ENCODE results near the gene CSF2RB. TPM values are rescaled to one million over a fixed set of nuclear protein-coding genes. Genes with fewer than 3 reads are reported as not detected.
A peak's percentile ranks its signal among the peaks of the same experiment; 100 is the strongest.

CSF2RB gene
- total and polyA plus RNA-seq, 10 of the 15 experiments (the other 5 are each of a cell fraction or from before 2014, with no cell fraction given): 0.82 to 12.5 (median 5.4) TPM

GRCh38 chr22:36938028-36938425 lies 24.6 kb downstream of the CSF2RB start:
- ChIA-PET POLR2A (no interaction called here), RAD21 (ENCODE audit: unreplicated experiment) (interaction anchor here (1.5 kb wide), 1 partner anchor 37 kb away, joined by 3 read pairs; no protein-coding TSS in a partner anchor), SMC1A (ENCODE audit: uncharacterized antibody, unreplicated experiment) (interaction anchor here (1.1 kb wide), 1 partner anchor 8 kb away, joined by 3 read pairs; no protein-coding TSS in a partner anchor), CTCF (interaction anchor here (1.0 to 2.2 kb wide), 2 partner anchors 39 to 81 kb away, joined by 4 to 6 read pairs; no protein-coding TSS in a partner anchor)
- Histone ChIP-seq H4K20me1 (ENCODE audit: control insufficient read depth, insufficient read depth) (no peaks in the 10 kb centered on the region), H3K27me3 (replicated peaks in 1 of 2; ENCODE audit: control insufficient read depth in 2 of 2, insufficient read depth in 2 of 2, low read length in 1 of 2) (no peaks in the 10 kb centered on the region), H2AFZ (ENCODE audit: control insufficient read depth, low read depth, low read length) (no peak overlapping the region), H3K79me2 (ENCODE audit: control insufficient read depth, insufficient read depth, low read length) (no peaks in the 10 kb centered on the region), H3K4me2 (ENCODE audit: control insufficient read depth, insufficient read depth) (no peak overlapping the region), H3K36me3 (ENCODE audit: control insufficient read depth in 2 of 2, insufficient read depth in 2 of 2, low read length in 1 of 2) (no peaks in the 10 kb centered on the region; a peak in 2 of 4 replicates), H3K27ac (ENCODE audit: control insufficient read depth, insufficient read depth) (no peak overlapping the region), H3K4me1 (ENCODE audit: control insufficient read depth, insufficient read depth, low read length) (peaks cover 26% of the 10 kb centered on the region), H3K9ac (ENCODE audit: control insufficient read depth, insufficient read depth, low read length) (no peak overlapping the region), H3K9me3 (replicated peaks; ENCODE audit: control insufficient read depth, insufficient read depth, low read length) (no peaks in the 10 kb centered on the region; the same call in 2 of the 3 replicates), H3K4me3 (no peak overlapping the region)
- no peak for TF ChIP-seq STAT1 (conservative IDR thresholded peaks at IDR 0.05)
- TF ChIP-seq NFXL1 (IDR thresholded peaks at IDR 0.05; ENCODE audit: borderline replicate concordance): no peak
- TF ChIP-seq JUNB (IDR thresholded peaks at IDR 0.05): no peak
- no peak for TF ChIP-seq NR2F1 (conservative IDR thresholded peaks at IDR 0.05)
- TF ChIP-seq FOS (IDR thresholded peaks at IDR 0.05; ENCODE audit: borderline replicate concordance, extremely low read depth, insufficient read length): no peak
- no peak for TF ChIP-seq ATF7 (IDR thresholded peaks at IDR 0.05; ENCODE audit: low read depth)
- no peak for TF ChIP-seq CHD2 (IDR thresholded peaks at IDR 0.05; ENCODE audit: borderline replicate concordance, low read depth, low read length)
- TF ChIP-seq YBX1 (IDR thresholded peaks at IDR 0.05): no peak
- no peak for TF ChIP-seq SIX5 (IDR thresholded peaks at IDR 0.05; ENCODE audit: low read depth, low read length, severe bottlenecking)
- WGBS (ENCODE audit: insufficient coverage, insufficient replicate concordance, low lambda C conversion rate, missing lambda C conversion rate): 90% methylated on average over 10 of the region's 12 CpGs
- FAIRE-seq (no peak), ATAC-seq (no peak), DNase-seq (ENCODE audit: low read depth, low spot score) (no peak)
- no TSS peak for BruUV-seq (replicated peaks)
- intact Hi-C loops (cut with micrococcal nuclease; ENCODE audit: unreplicated experiment): no loop called here
- in situ Hi-C loops (cut with MboI): no loop called here

GRCh38 chr22:36938886-36939285 lies 25.5 kb downstream of the CSF2RB start:
- RAD21 ChIA-PET (ENCODE audit: unreplicated experiment): no interaction called here
- SMC1A ChIA-PET (ENCODE audit: uncharacterized antibody, unreplicated experiment): no interaction called here
- DNase-seq (ENCODE audit: low read depth, low spot score) (no peak), FAIRE-seq (no peak), ATAC-seq (no peak)
- Histone ChIP-seq H3K4me1 (ENCODE audit: control insufficient read depth, insufficient read depth, low read length) (peaks cover 29% of the 10 kb centered on the region), H3K4me2 (ENCODE audit: control insufficient read depth, insufficient read depth) (no peak overlapping the region), H3K4me3 (no peak overlapping the region), H3K79me2 (ENCODE audit: control insufficient read depth, insufficient read depth, low read length) (no peaks in the 10 kb centered on the region), H3K27me3 (replicated peaks in 1 of 2; ENCODE audit: control insufficient read depth in 2 of 2, insufficient read depth in 2 of 2, low read length in 1 of 2) (no peaks in the 10 kb centered on the region), H2AFZ (ENCODE audit: control insufficient read depth, low read depth, low read length) (no peak overlapping the region), H3K27ac (ENCODE audit: control insufficient read depth, insufficient read depth) (no peak overlapping the region), H3K9ac (ENCODE audit: control insufficient read depth, insufficient read depth, low read length) (no peak overlapping the region), H4K20me1 (ENCODE audit: control insufficient read depth, insufficient read depth) (no peaks in the 10 kb centered on the region), H3K9me3 (replicated peaks; ENCODE audit: control insufficient read depth, insufficient read depth, low read length) (no peaks in the 10 kb centered on the region; the same call in 2 of the 3 replicates), H3K36me3 (ENCODE audit: control insufficient read depth in 2 of 2, insufficient read depth in 2 of 2, low read length in 1 of 2) (no peaks in the 10 kb centered on the region)
- CTCF ChIA-PET: interaction anchor here (2.2 kb wide), 1 partner anchor 39 kb away, joined by 6 read pairs; no protein-coding TSS in a partner anchor
- intact Hi-C loops (cut with micrococcal nuclease; ENCODE audit: unreplicated experiment) (no loop called here), in situ Hi-C loops (cut with MboI) (no loop called here)
- TSS peak; percentile 56 for BruUV-seq (replicated peaks)
- TF ChIP-seq SMARCA5 (IDR thresholded peaks at IDR 0.05): no peak
- TF ChIP-seq POLR2A (IDR thresholded peaks at IDR 0.05; ENCODE audit: low read depth, low read length): peak; percentile 32; the same call in 1 of the 2 replicates
- no peak for TF ChIP-seq RB1 (IDR thresholded peaks at IDR 0.05; ENCODE audit: borderline replicate concordance)
- WGBS (ENCODE audit: insufficient coverage, insufficient replicate concordance, low lambda C conversion rate, missing lambda C conversion rate): 79% methylated on average over 13 of the region's 13 CpGs
- POLR2A ChIA-PET: no interaction called here

Data from GM12878 (cell line).